CD4-positive, alpha-beta T cell (primary cell): ENCODE results near the gene AKAP8L. TPM values are rescaled to one million over a fixed set of nuclear protein-coding genes. Genes with fewer than 3 reads are reported as not detected.

Experiments used
- ATAC-seq: fragments of 200-7000 bp; cut with Tn5 transposase; one replicate; pipeline ENCODE4 v1.10.0; 2022; ENCODE audit warnings: mild to moderate bottlenecking; ENCODE audit not compliant: poor library complexity
- CTCF ChIA-PET: fragments of 350-600 bp; sonication (Branson Sonifier 250); formaldehyde crosslinking; loops from one replicate; lab custom pipeline; 2021; ENCODE audit warnings: antibody characterized with exemption, inconsistent platforms; lab: Charles Lee
- POLR2A ChIA-PET: fragments of 350-600 bp; sonication (Branson Sonifier 250); formaldehyde crosslinking; loops from one replicate; lab custom pipeline; 2021; ENCODE audit warnings: antibody characterized with exemption, inconsistent platforms; lab: Charles Lee
- DNase-seq, 14 experiments: peaks; one replicate each; pipeline ENCODE4 v3.0.0-alpha.2; 2013 to 2020; ENCODE audit warnings: mixed read lengths in 2 of 14
- H3K27ac ChIP-seq, 2 donors: one replicate each; pipeline versions ENCODE4 v1.5.1 to v1.7.0; 2013; ENCODE audit warnings: low read length in 2 of 2, low read depth in 1 of 2, mild to moderate bottlenecking in 1 of 2
- H3K27me3 ChIP-seq, 2 experiments: 1 replicate in 1 of 2; 2 replicates in 1 of 2; pipeline versions ENCODE4 v1.6.1 to v1.7.0; 2013; ENCODE audit warnings: low read length in 2 of 2, control low read depth in 1 of 2, mild to moderate bottlenecking in 1 of 2, moderate library complexity in 1 of 2; ENCODE audit not compliant: insufficient read depth in 2 of 2, control insufficient read depth in 1 of 2
- H3K36me3 ChIP-seq: one replicate; pipeline ENCODE4 v1.6.1; 2013; ENCODE audit warnings: low read length, control low read depth; ENCODE audit not compliant: insufficient read depth
- H3K4me1 ChIP-seq: one replicate; pipeline ENCODE4 v1.6.1; 2013; ENCODE audit warnings: low read length, control low read depth; ENCODE audit not compliant: insufficient read depth
- H3K4me3 ChIP-seq: one replicate; pipeline ENCODE4 v1.5.1; 2013; ENCODE audit warnings: mild to moderate bottlenecking, low read length, moderate library complexity
- H3K9me3 ChIP-seq, 2 experiments: 1 replicate in 1 of 2; 2 replicates in 1 of 2; pipeline versions ENCODE4 v1.6.1 to v1.7.0; 2013; ENCODE audit warnings: low read length in 2 of 2, mild to moderate bottlenecking in 2 of 2, control low read depth in 1 of 2, moderate library complexity in 1 of 2; ENCODE audit not compliant: control insufficient read depth in 1 of 2, insufficient read depth in 1 of 2
- H3K27ac Mint-ChIP-seq: one replicate; pipeline ENCODE4 v1.8.0; 2020; ENCODE audit warnings: mixed read lengths
- H3K27me3 Mint-ChIP-seq: one replicate; pipeline ENCODE4 v1.8.0; 2021; ENCODE audit warnings: mixed read lengths
- H3K36me3 Mint-ChIP-seq: one replicate; pipeline ENCODE4 v1.8.0; 2021; ENCODE audit warnings: low read depth, mixed read lengths
- H3K4me1 Mint-ChIP-seq: one replicate; pipeline ENCODE4 v1.8.0; 2021; ENCODE audit warnings: low read depth, mixed read lengths
- H3K4me3 Mint-ChIP-seq: one replicate; pipeline ENCODE4 v1.8.0; 2020; ENCODE audit warnings: mild to moderate bottlenecking, mixed read lengths
- H3K9me3 Mint-ChIP-seq: one replicate; pipeline ENCODE4 v1.8.0; 2020; ENCODE audit warnings: mixed read lengths
- CTCF ChIP-seq: fragments of 200-600 bp; IDR thresholded peaks from one replicate; pipeline ENCODE4 v1.8.0; 2022; ENCODE audit warnings: antibody characterized with exemption, mild to moderate bottlenecking
- intact Hi-C, 2 experiments: fragments of 100-400 bp; cut with DNase I in 1 of 2; cut with micrococcal nuclease in 1 of 2; formaldehyde crosslinking; loops; one replicate each; pipeline versions ENCODE4 v1.15.1 to v1.9.0; 2023 to 2025; cut with DNase I, micrococcal nuclease
- total RNA-seq, 174 experiments: library from RNA in 2 of 174; stranded (reverse) in 2 of 174; gene quantifications; one replicate each; pipeline ENCODE4 v1.2.3 and lab custom pipeline; 2021 to 2026

AKAP8L gene
- total RNA-seq, 2 experiments from 2014 or later: 157 to 162 TPM

GRCh38 chr19:15374796-15375440 is 43.9 kb downstream of the AKAP8L start:
- H3K27ac ChIP-seq: no peak overlapping the region
- intact Hi-C loops: loop anchor here (5.0 kb wide), 3 partner anchors 43 to 113 kb away; partner anchors contain the start of gene BRD4 (in 1 of the 2)
- H3K4me3 ChIP-seq: no peak overlapping the region
- peaks cover 62% of the 10 kb centered on the region for H3K36me3 ChIP-seq
- Mint-ChIP-seq H3K36me3 (peaks cover 66% of the 10 kb centered on the region), H3K9me3 (no peaks in the 10 kb centered on the region), H3K4me1 (peaks cover 32% of the 10 kb centered on the region), H3K27ac (no peak overlapping the region), H3K27me3 (no peaks in the 10 kb centered on the region), H3K4me3 (peak overlapping the region; percentile 38)
- ATAC-seq (no peak), DNase-seq (no peak)
- peaks cover 35% of the 10 kb centered on the region for H3K4me1 ChIP-seq
- CTCF ChIA-PET: no interaction called here
- no peaks in the 10 kb centered on the region for H3K27me3 ChIP-seq
- TF ChIP-seq CTCF: no peak
- H3K9me3 ChIP-seq: no peaks in the 10 kb centered on the region
- POLR2A ChIA-PET: interaction anchor here (1.1 to 1.7 kb wide), 3 partner anchors 41 to 44 kb away, joined by 3 to 10 read pairs (median 4); partner anchors contain the start of genes AKAP8L and BRD4

GRCh38 chr19:15374105-15374651 is 44.6 kb downstream of the AKAP8L start:
- Mint-ChIP-seq H3K4me3 (peak overlapping the region; percentile 25), H3K36me3 (peaks cover 67% of the 10 kb centered on the region), H3K27ac (no peak overlapping the region), H3K27me3 (no peaks in the 10 kb centered on the region), H3K4me1 (peaks cover 27% of the 10 kb centered on the region), H3K9me3 (no peaks in the 10 kb centered on the region)
- peaks cover 35% of the 10 kb centered on the region for H3K4me1 ChIP-seq
- ChIA-PET POLR2A (no interaction called here), CTCF (no interaction called here)
- no peak overlapping the region for H3K4me3 ChIP-seq
- no peak overlapping the region for H3K27ac ChIP-seq
- no peak for TF ChIP-seq CTCF
- H3K27me3 ChIP-seq: no peaks in the 10 kb centered on the region
- ATAC-seq (no peak), DNase-seq (no peak)
- H3K9me3 ChIP-seq: no peaks in the 10 kb centered on the region
- intact Hi-C loops: no loop called here
- H3K36me3 ChIP-seq: peaks cover 69% of the 10 kb centered on the region

- POLR2A ChIA-PET: no interaction called here
Observed at GRCh38 chr19:15373644-15374043, 45.1 kb downstream of the AKAP8L start.

More at GRCh38 chr19:15373644-15374043, 45.1 kb downstream of the AKAP8L start:
- CTCF ChIA-PET: no interaction called here
- no peaks in the 10 kb centered on the region for H3K27me3 Mint-ChIP-seq
- Histone ChIP-seq H3K4me3 (no peak overlapping the region), H3K36me3 (peaks cover 74% of the 10 kb centered on the region), H3K27ac (no peak overlapping the region), H3K9me3 (no peaks in the 10 kb centered on the region), H3K4me1 (peaks cover 35% of the 10 kb centered on the region), H3K27me3 (no peaks in the 10 kb centered on the region)
- intact Hi-C loops: no loop called here
- no peak for TF ChIP-seq CTCF
- H3K36me3 Mint-ChIP-seq: peaks cover 71% of the 10 kb centered on the region
- no peaks in the 10 kb centered on the region for H3K9me3 Mint-ChIP-seq
- no peak overlapping the region for H3K27ac Mint-ChIP-seq
- no peak overlapping the region for H3K4me3 Mint-ChIP-seq
- H3K4me1 Mint-ChIP-seq: peaks cover 27% of the 10 kb centered on the region
- ATAC-seq (no peak), DNase-seq (peak in 1 of 14 experiments; percentile 21)
